A549 (cell line): ENCODE results near the gene CAPN8. TPM values are rescaled to one million over a fixed set of nuclear protein-coding genes. Genes with fewer than 3 reads are reported as not detected.

Experiments used
- ATAC-seq, 2 experiments: fragments of 200-7000 bp in 1 of 2; fragments of >200 bp in 1 of 2; cut with Nextera tagmentation in 1 of 2; cut with Tn5 transposase in 1 of 2; 3 replicates each; pipeline versions ENCODE4 v1.8.0 to v1.9.1; 2018 to 2020; ENCODE audit warnings: mild to moderate bottlenecking in 1 of 2, moderate library complexity in 1 of 2
- CTCF ChIA-PET: fragments of 300-600 bp; sonication (Branson Sonifier 250); formaldehyde crosslinking; extraction: SDS; loops from one replicate; lab custom pipeline; 2021; ENCODE audit warnings: antibody characterized with exemption, inconsistent platforms; lab: Yijun Ruan, JAX
- POLR2A ChIA-PET: fragments of 350-600 bp; formaldehyde crosslinking; extraction: SDS; loops from one replicate; lab custom pipeline; 2021; ENCODE audit warnings: antibody characterized with exemption, inconsistent platforms; lab: Yijun Ruan, JAX
- DNase-seq, 2 experiments: peaks; one replicate each; pipeline versions ENCODE4 v3.0.0 to v3.0.0-alpha.2; 2011 to 2016; ENCODE audit warnings: low read depth in 1 of 2, low spot score in 1 of 2
- FAIRE-seq: peaks from 2 replicates; lab custom pipeline; 2011; peaks lifted over from hg19 to GRCh38; lab: Jason Lieb, UNC
- H3K27ac ChIP-seq, 2 experiments: fragments of >200 bp; sonication (Bioruptor Twin); formaldehyde crosslinking; 3 replicates each; pipeline ENCODE4 v1.5.1; 2016 to 2017
- H3K4me1 ChIP-seq: fragments of >200 bp; sonication (Bioruptor Twin); formaldehyde crosslinking; 3 replicates; pipeline ENCODE4 v1.6.1; 2016
- H3K4me2 ChIP-seq: fragments of >200 bp; sonication (Bioruptor Twin); formaldehyde crosslinking; 3 replicates; pipeline ENCODE4 v1.6.1; 2016
- H3K4me3 ChIP-seq: fragments of >200 bp; sonication (Bioruptor Twin); formaldehyde crosslinking; 3 replicates; pipeline ENCODE4 v1.5.1; 2016
- H3K9me3 ChIP-seq: fragments of >200 bp; sonication (Bioruptor Twin); formaldehyde crosslinking; 3 replicates; pipeline ENCODE4 v1.6.1; 2016
- CEBPB ChIP-seq, 2 experiments: fragments of >200 bp in 1 of 2; sonication (Bioruptor Twin) in 1 of 2; formaldehyde crosslinking in 1 of 2; IDR thresholded peaks; 2 replicates each; pipeline ENCODE4 v1.6.1; 2012 to 2016
- EHF ChIP-seq: fragments of 250-450 bp; sonication (Bioruptor Pico); IDR thresholded peaks from 2 replicates; pipeline ENCODE4 v1.5.0; 2020; ENCODE audit warnings: mild to moderate bottlenecking
- EP300 ChIP-seq, 2 experiments: fragments of >200 bp; sonication (Bioruptor Twin); formaldehyde crosslinking; IDR thresholded peaks; 2 replicates in 1 of 2; 3 replicates in 1 of 2; pipeline ENCODE4 v1.6.1; 2016 to 2017
- ESRRA ChIP-seq: fragments of 150-350 bp; IDR thresholded peaks from 2 replicates; pipeline ENCODE4 v1.6.1; 2014; ENCODE audit warnings: mild to moderate bottlenecking, low read length, borderline replicate concordance
- FOSL2 ChIP-seq, 2 experiments: fragments of 450-650 bp in 1 of 2; fragments of >200 bp in 1 of 2; sonication (Bioruptor Twin) in 1 of 2; formaldehyde crosslinking; IDR thresholded peaks; 2 replicates each; pipeline versions ENCODE4 v1.5.0 to v1.6.1; 2016 to 2020; ENCODE audit warnings: mild to moderate bottlenecking in 1 of 2, moderate library complexity in 1 of 2
- GATA3 ChIP-seq: IDR thresholded peaks from 2 replicates; pipeline ENCODE4 v1.6.1; 2012; ENCODE audit warnings: borderline replicate concordance
- HEYL ChIP-seq: fragments of 250-450 bp; sonication (Bioruptor Pico); IDR thresholded peaks from 2 replicates; pipeline ENCODE4 v1.8.0; 2021; ENCODE audit warnings: mild to moderate bottlenecking, moderate library complexity
- JUN ChIP-seq, 2 experiments: fragments of >200 bp; sonication (Bioruptor Twin); formaldehyde crosslinking; IDR thresholded peaks; 2 replicates in 1 of 2; 3 replicates in 1 of 2; pipeline ENCODE4 v1.6.1; 2016 to 2017
- JUNB ChIP-seq: fragments of >200 bp; sonication (Bioruptor Twin); formaldehyde crosslinking; IDR thresholded peaks from 2 replicates; pipeline ENCODE4 v1.6.1; 2016
- MAFK ChIP-seq: fragments of 450-650 bp; IDR thresholded peaks from 2 replicates; pipeline ENCODE4 v1.6.1; 2014; ENCODE audit not compliant: partially characterized antibody
- MAX ChIP-seq: IDR thresholded peaks from 2 replicates; pipeline ENCODE4 v1.6.1; 2012
- MYC ChIP-seq: IDR thresholded peaks from 2 replicates; pipeline ENCODE4 v1.6.1; 2012; ENCODE audit warnings: mild to moderate bottlenecking, inconsistent platforms, low read length, improper control_type of control experiment, borderline replicate concordance
- PBX3 ChIP-seq: IDR thresholded peaks from 2 replicates; pipeline ENCODE4 v1.6.1; 2012
- POLR2A ChIP-seq: IDR thresholded peaks from 2 replicates; pipeline ENCODE4 v1.6.1; 2012; ENCODE audit warnings: mild to moderate bottlenecking, low read length
- RCOR1 ChIP-seq: fragments of 150-350 bp; IDR thresholded peaks from 2 replicates; pipeline ENCODE4 v1.6.1; 2014; ENCODE audit warnings: antibody characterized with exemption, low read length, low read depth
- TFCP2L1 ChIP-seq: fragments of 250-450 bp; sonication (Bioruptor Pico); IDR thresholded peaks from 2 replicates; pipeline ENCODE4 v1.5.0; 2021; ENCODE audit warnings: mild to moderate bottlenecking
- TP53 ChIP-seq: fragments of 250-450 bp; sonication (Bioruptor Pico); IDR thresholded peaks from 2 replicates; pipeline ENCODE4 v1.5.0; 2021; ENCODE audit warnings: mild to moderate bottlenecking, moderate library complexity
- USF2 ChIP-seq: fragments of 450-650 bp; IDR thresholded peaks from 2 replicates; pipeline ENCODE4 v1.6.1; 2014; ENCODE audit warnings: antibody characterized with exemption
- ZFP36 ChIP-seq: fragments of 450-650 bp; IDR thresholded peaks from 2 replicates; pipeline ENCODE4 v1.6.1; 2014; ENCODE audit warnings: borderline replicate concordance; ENCODE audit not compliant: partially characterized antibody
- WGBS: methylation state at CpG from one replicate; pipeline ENCODE4 v1.1.6; 2017; ENCODE audit errors: missing lambda C conversion rate; 5-methylcytosine and 5-hydroxymethylcytosine counted together
- polyA plus RNA-seq, 4 experiments: library from polyadenylated mRNA; depleted of rRNA in 3 of 4; stranded (reverse); fragments of >200 nt; fragmentation: RNase III in 1 of 4; extraction: RNeasy Plus Mini Kit Qiagen cat#74134 plus additional on column Dnase treatment in 1 of 4; gene quantifications; 2 replicates in 3 of 4; 3 replicates in 1 of 4; pipeline ENCODE4 v1.2.3, GENCODE V29; 2011 to 2017
- TF ChIP-seq, protein P1 (sequence below): fragments of >200 bp; sonication (Bioruptor Twin); formaldehyde crosslinking; IDR thresholded peaks from 3 replicates; pipeline ENCODE4 v1.6.1; 2016
- TF ChIP-seq, protein P2 (sequence below): fragments of 250-450 bp; sonication (Bioruptor Pico); IDR thresholded peaks from 2 replicates; pipeline ENCODE4 v1.5.0; 2020; ENCODE audit warnings: low read depth, mild to moderate bottlenecking, moderate library complexity
- TF ChIP-seq, protein P3 (sequence below): fragments of >200 bp; sonication (Bioruptor Twin); formaldehyde crosslinking; IDR thresholded peaks from 2 replicates; pipeline ENCODE4 v1.6.1; 2016

Gene CAPN8
- polyA plus RNA-seq, 2 of the 4 experiments (the other 2 are of a cell fraction) = 0.39 to 1.5 TPM

GRCh38 chr1:223708001-223708359 is 42.5 kb upstream of the CAPN8 start:
- ATAC-seq (peak; percentile 32 to 55), FAIRE-seq (no peak), DNase-seq (peak in 1 of 2 experiments; percentile 87)
- no peaks in the 10 kb centered on the region for H3K9me3 ChIP-seq
- ChIA-PET CTCF (interaction anchor here (0.6 to 5.7 kb wide), 12 partner anchors 8 to 79 kb away, joined by 3 to 48 read pairs (median 3); no protein-coding TSS in a partner anchor), POLR2A (interaction anchor here (0.7 to 2.7 kb wide), 9 partner anchors 8 to 138 kb away, joined by 3 to 16 read pairs (median 5); partner anchors contain the start of gene TP53BP2)
- peak overlapping the region; percentile 70 for H3K4me2 ChIP-seq
- no peak overlapping the region for H3K4me3 ChIP-seq
- peak overlapping the region; percentile 99 for H3K27ac ChIP-seq
- peaks cover 81% of the 10 kb centered on the region for H3K4me1 ChIP-seq
- WGBS = 20% methylated on average over 5 of the region's 5 CpGs
- TF ChIP-seq USF2 (no peak), EHF (no peak), CEBPB (IDR thresholded peaks at IDR 0.05) (peak; percentile 26 to 58; a peak in 1 of 4 replicates), TP53 (0 out of 2 replicates have a peak, but pooled peaks have one; percentile 55)
- TF ChIP-seq, protein P1, sequence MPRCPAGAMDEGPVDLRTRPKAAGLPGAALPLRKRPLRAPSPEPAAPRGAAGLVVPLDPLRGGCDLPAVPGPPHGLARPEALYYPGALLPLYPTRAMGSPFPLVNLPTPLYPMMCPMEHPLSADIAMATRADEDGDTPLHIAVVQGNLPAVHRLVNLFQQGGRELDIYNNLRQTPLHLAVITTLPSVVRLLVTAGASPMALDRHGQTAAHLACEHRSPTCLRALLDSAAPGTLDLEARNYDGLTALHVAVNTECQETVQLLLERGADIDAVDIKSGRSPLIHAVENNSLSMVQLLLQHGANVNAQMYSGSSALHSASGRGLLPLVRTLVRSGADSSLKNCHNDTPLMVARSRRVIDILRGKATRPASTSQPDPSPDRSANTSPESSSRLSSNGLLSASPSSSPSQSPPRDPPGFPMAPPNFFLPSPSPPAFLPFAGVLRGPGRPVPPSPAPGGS = 0 out of 3 replicates have a peak, but pooled peaks have one; percentile 13
- TF ChIP-seq, protein P2, sequence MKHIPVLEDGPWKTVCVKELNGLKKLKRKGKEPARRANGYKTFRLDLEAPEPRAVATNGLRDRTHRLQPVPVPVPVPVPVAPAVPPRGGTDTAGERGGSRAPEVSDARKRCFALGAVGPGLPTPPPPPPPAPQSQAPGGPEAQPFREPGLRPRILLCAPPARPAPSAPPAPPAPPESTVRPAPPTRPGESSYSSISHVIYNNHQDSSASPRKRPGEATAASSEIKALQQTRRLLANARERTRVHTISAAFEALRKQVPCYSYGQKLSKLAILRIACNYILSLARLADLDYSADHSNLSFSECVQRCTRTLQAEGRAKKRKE (CRISPR knock-in tag) = peak; percentile 56; the same call in 1 of the 2 replicates

DNA sequence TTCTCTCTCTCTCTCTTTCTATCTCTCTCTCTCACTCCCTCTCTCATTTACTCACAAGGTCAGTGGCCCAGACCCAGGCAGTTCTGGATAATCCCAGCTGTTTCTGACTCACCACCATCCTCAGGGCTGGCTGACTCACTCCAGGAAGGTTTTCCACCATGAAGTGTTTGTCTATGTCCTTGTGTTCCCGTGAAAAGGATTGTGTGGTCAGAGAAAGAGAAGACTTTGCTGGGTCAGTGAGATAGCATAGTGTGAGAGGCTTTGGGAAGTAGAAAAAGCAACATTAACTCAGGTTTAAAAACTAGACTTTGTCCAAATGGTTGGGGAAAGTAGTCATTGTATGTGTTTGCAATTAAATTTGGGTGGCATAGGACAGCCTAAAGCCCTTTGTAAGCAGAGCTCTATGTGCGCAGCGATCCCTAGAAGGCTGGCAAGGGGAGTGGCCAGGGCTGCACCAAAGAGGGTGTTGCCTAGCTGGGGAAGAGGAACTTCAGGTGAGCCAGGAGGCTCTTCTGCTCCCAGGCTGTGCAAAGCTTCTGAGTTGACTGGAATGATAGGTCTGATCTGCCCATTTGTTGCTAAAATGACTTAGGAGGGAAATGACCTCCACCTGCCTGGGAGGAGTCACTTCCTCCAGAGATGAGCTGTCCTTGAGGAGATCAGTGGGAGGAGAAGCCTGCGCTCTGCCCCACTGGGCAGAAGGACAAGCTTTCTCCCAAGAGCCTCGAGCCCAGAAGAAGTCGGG is 41.9 kb upstream of the CAPN8 start:
- peak; percentile 86 for FAIRE-seq
- no peaks in the 10 kb centered on the region for H3K9me3 ChIP-seq
- H3K27ac ChIP-seq = peak overlapping the region; percentile 99
- peak overlapping the region; percentile 70 for H3K4me2 ChIP-seq
- ATAC-seq = peak; percentile 80
- whole genome bisulfite sequencing = 0% methylated on average over 6 of the region's 6 CpGs
- peaks cover 87% of the 10 kb centered on the region for H3K4me1 ChIP-seq
- peak; percentile 84 to 97 for DNase-seq
- CTCF ChIA-PET = interaction anchor here (0.7 to 5.7 kb wide), 14 partner anchors 9 to 79 kb away, joined by 3 to 48 read pairs (median 3); no protein-coding TSS in a partner anchor
- POLR2A ChIA-PET = interaction anchor here (0.6 to 2.7 kb wide), 12 partner anchors 9 to 569 kb away, joined by 3 to 16 read pairs (median 5); partner anchors contain the start of genes DEGS1 and TP53BP2
- TF ChIP-seq PBX3 (peak; percentile 93), RCOR1 (no peak), EP300 (IDR thresholded peaks at IDR 0.05) (peak; percentile 27 to 40; a peak in 2 of 5 replicates), JUN (IDR thresholded peaks at IDR 0.05) (peak; percentile 55 to 72; a peak in 3 of 5 replicates), ESRRA (peak; percentile 89; the same call in 1 of the 2 replicates), MAFK (peak; percentile 34), GATA3 (peak; percentile 93), JUNB (peak; percentile 94), HEYL (CRISPR knock-in tag) (no peak), ZFP36 (no peak), FOSL2 (IDR thresholded peaks at IDR 0.05) (peak; percentile 99), FOSL2 (CRISPR knock-in tag; IDR thresholded peaks at IDR 0.05) (peak; percentile 100), MAX (peak; percentile 67; the same call in 1 of the 2 replicates), EHF (no peak), MYC (peak; percentile 56; the same call in 1 of the 2 replicates), TFCP2L1 (no peak), TP53 (no peak), POLR2A (peak; percentile 17; the same call in 1 of the 2 replicates), CEBPB (IDR thresholded peaks at IDR 0.05) (peak in 1 of 2 experiments; percentile 51; a peak in 1 of 4 replicates)
- TF ChIP-seq, protein P1 = peak; percentile 55; the same call in 2 of the 3 replicates
- TF ChIP-seq, protein P3, sequence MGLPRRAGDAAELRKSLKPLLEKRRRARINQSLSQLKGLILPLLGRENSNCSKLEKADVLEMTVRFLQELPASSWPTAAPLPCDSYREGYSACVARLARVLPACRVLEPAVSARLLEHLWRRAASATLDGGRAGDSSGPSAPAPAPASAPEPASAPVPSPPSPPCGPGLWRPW = no peak
- peak overlapping the region; percentile 2; the same call in 1 of the 3 replicates for H3K4me3 ChIP-seq
